ENCODE data around the gene OSBPL10. TPM values are rescaled to one million over a fixed set of nuclear protein-coding genes. Genes with fewer than 3 reads are reported as not detected.

OSBPL10 gene
- total RNA-seq, 2 experiments from 2014 or later = 65.7 to 170 TPM

DNA sequence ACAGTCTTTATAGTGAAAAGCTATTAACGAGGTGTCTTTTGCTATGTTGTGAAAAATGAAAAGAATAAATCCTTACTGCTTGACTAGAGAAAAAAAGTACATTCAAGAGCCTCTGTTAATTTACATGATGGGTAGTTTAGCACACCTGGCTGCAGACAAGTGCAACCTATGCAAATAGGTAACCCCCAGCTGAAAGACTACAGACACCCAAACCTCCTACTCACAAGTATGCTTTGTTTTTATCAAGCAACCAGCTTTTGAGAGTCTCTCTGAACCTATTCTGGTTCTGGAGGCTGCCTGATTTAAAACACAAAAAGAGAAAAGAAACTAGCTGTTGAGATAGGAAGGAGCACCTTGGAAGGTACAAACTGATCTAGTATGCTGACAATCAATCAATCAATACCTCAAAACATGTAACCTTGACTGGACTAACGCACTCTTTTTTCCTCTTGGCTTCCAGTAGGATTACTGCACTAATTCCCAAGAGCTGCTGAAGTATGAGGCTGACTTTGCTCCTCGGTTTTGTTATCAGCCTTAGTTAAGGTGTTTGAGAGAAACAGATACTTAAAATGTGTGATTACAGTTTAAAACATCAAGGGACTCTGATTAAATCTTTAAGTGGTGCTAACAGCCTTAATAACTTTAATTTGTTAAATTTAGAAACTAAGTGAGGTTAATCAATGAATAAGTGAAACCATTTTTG is 63.6 kb downstream of the OSBPL10 start:
- peak; percentile 91 for DNase-seq (ENCODE audit: low spot score)
- no peaks in the 10 kb centered on the region for H3K9me3 ChIP-seq (ENCODE audit: low read length)
- H3K4me3 ChIP-seq (ENCODE audit: low read depth, low read length, poor library complexity, severe bottlenecking) = peak overlapping the region; percentile 64
- H2AFZ ChIP-seq (ENCODE audit: low read length) = no peak overlapping the region
- intact Hi-C loops (cut with micrococcal nuclease; ENCODE audit: unreplicated experiment) = loop anchor here (2.0 kb wide), 2 partner anchors 35 to 41 kb away; no protein-coding TSS in a partner anchor
- peaks cover 57% of the 10 kb centered on the region for H3K36me3 ChIP-seq (ENCODE audit: insufficient read depth, low read length)
- TF ChIP-seq, protein P1, sequence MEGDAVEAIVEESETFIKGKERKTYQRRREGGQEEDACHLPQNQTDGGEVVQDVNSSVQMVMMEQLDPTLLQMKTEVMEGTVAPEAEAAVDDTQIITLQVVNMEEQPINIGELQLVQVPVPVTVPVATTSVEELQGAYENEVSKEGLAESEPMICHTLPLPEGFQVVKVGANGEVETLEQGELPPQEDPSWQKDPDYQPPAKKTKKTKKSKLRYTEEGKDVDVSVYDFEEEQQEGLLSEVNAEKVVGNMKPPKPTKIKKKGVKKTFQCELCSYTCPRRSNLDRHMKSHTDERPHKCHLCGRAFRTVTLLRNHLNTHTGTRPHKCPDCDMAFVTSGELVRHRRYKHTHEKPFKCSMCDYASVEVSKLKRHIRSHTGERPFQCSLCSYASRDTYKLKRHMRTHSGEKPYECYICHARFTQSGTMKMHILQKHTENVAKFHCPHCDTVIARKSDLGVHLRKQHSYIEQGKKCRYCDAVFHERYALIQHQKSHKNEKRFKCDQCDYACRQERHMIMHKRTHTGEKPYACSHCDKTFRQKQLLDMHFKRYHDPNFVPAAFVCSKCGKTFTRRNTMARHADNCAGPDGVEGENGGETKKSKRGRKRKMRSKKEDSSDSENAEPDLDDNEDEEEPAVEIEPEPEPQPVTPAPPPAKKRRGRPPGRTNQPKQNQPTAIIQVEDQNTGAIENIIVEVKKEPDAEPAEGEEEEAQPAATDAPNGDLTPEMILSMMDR (conservative IDR thresholded peaks at IDR 0.05; ENCODE audit: low read length) = no peak
- TF ChIP-seq EZH2phosphoT487 (IDR thresholded peaks at IDR 0.05; ENCODE audit: borderline replicate concordance, low read depth, low read length) = no peak
- peaks cover 97% of the 10 kb centered on the region for H3K79me2 ChIP-seq (ENCODE audit: insufficient read depth, low read depth, low read length)
- ChIA-PET CTCF (ENCODE audit: unreplicated experiment) (interaction anchor here (0.9 to 1.5 kb wide), 2 partner anchors 41 to 43 kb away, joined by 3 read pairs; no protein-coding TSS in a partner anchor), POLR2A (interaction anchor here (0.5 to 3.8 kb wide), 29 partner anchors 9 to 1793 kb away, joined by 3 to 27 read pairs (median 4); no protein-coding TSS in a partner anchor)
- H3K9me2 ChIP-seq (ENCODE audit: insufficient read depth, low read length) = no peaks in the 10 kb centered on the region
- peak overlapping the region; percentile 91 for H3K4me2 ChIP-seq (ENCODE audit: low read length)
- H3K4me1 ChIP-seq (ENCODE audit: insufficient read depth, low read length, poor library complexity, severe bottlenecking) = peaks cover 98% of the 10 kb centered on the region
- no peaks in the 10 kb centered on the region for H4K20me1 ChIP-seq (ENCODE audit: insufficient read depth, low read length)
- BruUV-seq (replicated peaks) = TSS peak; percentile 97
- H3K27ac ChIP-seq (ENCODE audit: low read depth, low read length, poor library complexity, severe bottlenecking) = peak overlapping the region; percentile 100

DNA sequence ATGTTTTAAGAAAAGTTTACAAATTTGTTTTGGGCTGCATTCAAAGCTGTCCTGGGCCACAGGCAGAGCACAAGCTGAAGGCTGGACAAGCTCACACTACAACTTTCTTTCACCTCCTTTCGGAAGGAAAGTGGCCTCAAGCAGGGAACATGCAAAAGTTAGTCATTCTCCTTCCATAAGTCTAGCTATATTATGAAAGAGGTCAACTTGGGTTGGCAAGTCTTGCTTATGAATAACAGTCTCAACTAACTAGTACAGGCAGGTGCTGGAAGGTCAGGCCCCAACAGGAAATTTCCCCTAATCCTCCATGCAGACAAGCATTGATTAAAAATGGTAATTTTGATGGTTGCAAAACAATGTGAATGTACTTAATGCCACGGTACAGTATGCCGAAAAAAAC is 69.4 kb downstream of the OSBPL10 start:
- peaks cover 50% of the 10 kb centered on the region for H3K36me3 ChIP-seq (ENCODE audit: insufficient read depth, low read length)
- POLR2A ChIA-PET = interaction anchor here (0.7 to 1.7 kb wide), 14 partner anchors 10 to 165 kb away, joined by 3 to 8 read pairs (median 4); no protein-coding TSS in a partner anchor
- no peaks in the 10 kb centered on the region for H3K9me2 ChIP-seq (ENCODE audit: insufficient read depth, low read length)
- H3K79me2 ChIP-seq (ENCODE audit: insufficient read depth, low read depth, low read length) = peaks cover 98% of the 10 kb centered on the region
- H3K4me3 ChIP-seq (ENCODE audit: low read depth, low read length, poor library complexity, severe bottlenecking) = no peak overlapping the region
- DNase-seq (ENCODE audit: low spot score) = no peak
- no peak for TF ChIP-seq EZH2phosphoT487 (IDR thresholded peaks at IDR 0.05; ENCODE audit: borderline replicate concordance, low read depth, low read length)
- TF ChIP-seq, protein P1 (conservative IDR thresholded peaks at IDR 0.05; ENCODE audit: low read length) = no peak
- no peaks in the 10 kb centered on the region for H3K9me3 ChIP-seq (ENCODE audit: low read length)
- BruUV-seq (replicated peaks) = no TSS peak
- CTCF ChIA-PET (ENCODE audit: unreplicated experiment) = no interaction called here
- intact Hi-C loops (cut with micrococcal nuclease; ENCODE audit: unreplicated experiment) = no loop called here
- peak overlapping the region; percentile 27; the same call in 1 of the 2 replicates for H3K4me2 ChIP-seq (ENCODE audit: low read length)
- no peak overlapping the region for H2AFZ ChIP-seq (ENCODE audit: low read length)
- peaks cover 98% of the 10 kb centered on the region for H3K4me1 ChIP-seq (ENCODE audit: insufficient read depth, low read length, poor library complexity, severe bottlenecking)
- H4K20me1 ChIP-seq (ENCODE audit: insufficient read depth, low read length) = no peaks in the 10 kb centered on the region
- H3K27ac ChIP-seq (ENCODE audit: low read depth, low read length, poor library complexity, severe bottlenecking) = peak overlapping the region; percentile 46

DNA sequence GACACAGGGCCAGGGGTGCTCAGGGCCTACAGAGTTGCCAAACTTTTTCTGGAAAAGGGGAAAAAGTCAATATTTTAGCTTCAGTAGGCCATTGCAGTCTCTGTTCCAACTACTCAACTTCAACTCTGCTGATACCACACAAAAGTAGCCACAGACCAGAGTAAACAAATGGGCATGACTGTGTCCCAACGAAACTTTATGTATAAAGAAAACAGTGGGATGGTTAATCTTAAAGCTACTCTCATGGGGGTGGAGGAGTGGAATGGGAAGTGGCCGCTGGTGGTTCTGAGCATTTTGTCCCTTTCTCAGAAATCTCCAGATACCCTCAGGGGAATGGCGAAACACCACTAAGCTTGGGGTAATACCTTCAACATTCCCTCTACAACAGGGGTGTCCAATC is 69.9 kb downstream of the OSBPL10 start:
- CTCF ChIA-PET (ENCODE audit: unreplicated experiment) = no interaction called here

More for the DNA sequence above, 69.9 kb downstream of the OSBPL10 start:
- intact Hi-C loops (cut with micrococcal nuclease; ENCODE audit: unreplicated experiment) = no loop called here
- DNase-seq (ENCODE audit: low spot score) = no peak
- no peak overlapping the region for H2AFZ ChIP-seq (ENCODE audit: low read length)
- no peaks in the 10 kb centered on the region for H3K9me3 ChIP-seq (ENCODE audit: low read length)
- no peak for TF ChIP-seq EZH2phosphoT487 (IDR thresholded peaks at IDR 0.05; ENCODE audit: borderline replicate concordance, low read depth, low read length)
- TF ChIP-seq, protein P1 (conservative IDR thresholded peaks at IDR 0.05; ENCODE audit: low read length) = no peak
- no peaks in the 10 kb centered on the region for H4K20me1 ChIP-seq (ENCODE audit: insufficient read depth, low read length)
- BruUV-seq (replicated peaks) = no TSS peak
- POLR2A ChIA-PET = interaction anchor here (0.7 to 1.7 kb wide), 13 partner anchors 11 to 165 kb away, joined by 3 to 8 read pairs (median 4); no protein-coding TSS in a partner anchor
- H3K27ac ChIP-seq (ENCODE audit: low read depth, low read length, poor library complexity, severe bottlenecking) = peak overlapping the region; percentile 46
- peak overlapping the region; percentile 27; the same call in 1 of the 2 replicates for H3K4me2 ChIP-seq (ENCODE audit: low read length)
- no peak overlapping the region for H3K4me3 ChIP-seq (ENCODE audit: low read depth, low read length, poor library complexity, severe bottlenecking)
- peaks cover 98% of the 10 kb centered on the region for H3K4me1 ChIP-seq (ENCODE audit: insufficient read depth, low read length, poor library complexity, severe bottlenecking)
- H3K79me2 ChIP-seq (ENCODE audit: insufficient read depth, low read depth, low read length) = peaks cover 98% of the 10 kb centered on the region
- H3K36me3 ChIP-seq (ENCODE audit: insufficient read depth, low read length) = peaks cover 55% of the 10 kb centered on the region
- no peaks in the 10 kb centered on the region for H3K9me2 ChIP-seq (ENCODE audit: insufficient read depth, low read length)
